GM12872 (cell line): ENCODE measurements around the gene EARS2.

Experiments used
- TF ChIP-seq, protein P1 (sequence below): IDR thresholded peaks from 3 replicates; pipeline ENCODE4 v1.5.1; 2011; ENCODE audit warnings: low read depth, mild to moderate bottlenecking, low read length, moderate library complexity; ENCODE audit not compliant: insufficient read depth

EARS2 gene

DNA sequence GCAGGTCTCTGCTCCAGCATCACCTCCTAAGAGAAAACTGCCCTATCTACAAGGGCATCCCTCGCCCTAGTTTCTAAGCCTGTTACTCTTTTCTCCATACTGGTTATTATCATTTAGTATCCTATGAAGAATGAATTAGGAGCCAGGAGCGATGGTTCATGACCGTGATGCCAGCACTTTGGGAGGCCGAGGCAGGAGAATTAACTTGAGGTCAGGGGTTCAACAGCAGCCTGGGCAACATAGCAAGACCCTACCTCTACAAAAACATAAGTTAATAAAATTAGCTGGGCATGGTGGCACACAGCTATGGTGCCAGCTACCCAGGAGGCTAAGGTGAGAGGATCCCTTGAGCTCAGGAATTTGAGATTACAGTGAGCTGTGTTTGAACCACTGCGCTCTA lies 7.2 kb downstream of the EARS2 start:
- TF ChIP-seq, protein P1, sequence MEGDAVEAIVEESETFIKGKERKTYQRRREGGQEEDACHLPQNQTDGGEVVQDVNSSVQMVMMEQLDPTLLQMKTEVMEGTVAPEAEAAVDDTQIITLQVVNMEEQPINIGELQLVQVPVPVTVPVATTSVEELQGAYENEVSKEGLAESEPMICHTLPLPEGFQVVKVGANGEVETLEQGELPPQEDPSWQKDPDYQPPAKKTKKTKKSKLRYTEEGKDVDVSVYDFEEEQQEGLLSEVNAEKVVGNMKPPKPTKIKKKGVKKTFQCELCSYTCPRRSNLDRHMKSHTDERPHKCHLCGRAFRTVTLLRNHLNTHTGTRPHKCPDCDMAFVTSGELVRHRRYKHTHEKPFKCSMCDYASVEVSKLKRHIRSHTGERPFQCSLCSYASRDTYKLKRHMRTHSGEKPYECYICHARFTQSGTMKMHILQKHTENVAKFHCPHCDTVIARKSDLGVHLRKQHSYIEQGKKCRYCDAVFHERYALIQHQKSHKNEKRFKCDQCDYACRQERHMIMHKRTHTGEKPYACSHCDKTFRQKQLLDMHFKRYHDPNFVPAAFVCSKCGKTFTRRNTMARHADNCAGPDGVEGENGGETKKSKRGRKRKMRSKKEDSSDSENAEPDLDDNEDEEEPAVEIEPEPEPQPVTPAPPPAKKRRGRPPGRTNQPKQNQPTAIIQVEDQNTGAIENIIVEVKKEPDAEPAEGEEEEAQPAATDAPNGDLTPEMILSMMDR, result no peak

GRCh38 chr16:23544436-23544835 lies 12.7 kb downstream of the EARS2 start:
- TF ChIP-seq, protein P1, result no peak

DNA sequence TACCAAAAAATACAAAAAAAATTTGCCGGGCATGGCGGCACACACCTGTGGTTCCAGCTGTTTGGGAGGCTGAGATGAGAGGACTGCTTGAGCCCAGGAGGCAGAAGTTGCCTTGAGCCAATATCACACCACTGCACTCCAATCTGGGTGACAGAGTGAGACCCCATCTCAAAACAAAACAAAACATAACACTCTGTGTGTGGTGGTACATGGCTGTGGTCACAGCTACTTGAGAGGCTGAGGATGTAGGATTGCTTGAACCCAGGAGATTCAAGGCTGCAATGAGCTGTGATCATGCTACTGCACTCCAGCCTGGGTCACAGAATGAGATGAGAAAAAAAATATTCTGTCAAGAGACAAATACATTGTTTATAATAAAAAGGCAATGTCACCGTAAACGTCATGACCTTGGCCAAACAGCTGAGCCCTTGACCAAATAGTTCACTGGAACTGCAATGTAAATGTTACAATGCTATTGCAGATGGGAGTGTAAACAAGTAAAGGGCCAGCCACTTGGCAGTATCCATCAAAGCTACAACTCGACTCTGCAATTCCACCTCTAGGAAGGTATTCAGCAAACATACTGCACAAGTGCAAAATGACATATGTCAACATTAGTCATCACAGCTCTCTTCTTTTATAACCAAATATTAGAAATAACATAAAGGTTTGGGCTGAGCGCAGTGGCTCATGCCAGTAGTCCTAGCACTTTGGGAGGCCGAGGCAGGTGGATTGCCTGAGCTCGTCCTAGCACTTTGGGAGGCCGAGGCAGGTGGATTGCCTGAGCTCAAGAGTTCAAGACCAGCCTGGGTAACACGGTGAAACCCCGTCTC lies 16.9 kb downstream of the EARS2 start:
- TF ChIP-seq, protein P1, result no peak

GRCh38 chr16:23538919-23539278 lies 18.3 kb downstream of the EARS2 start:
- TF ChIP-seq, protein P1, result no peak

GRCh38 chr16:23537390-23537789 lies 19.8 kb downstream of the EARS2 start:
- TF ChIP-seq, protein P1, result no peak

- TF ChIP-seq, protein P1, result no peak
Measured at GRCh38 chr16:23535901-23536300, 21.2 kb downstream of the EARS2 start.

GRCh38 chr16:23534868-23535860 lies 22.0 kb downstream of the EARS2 start:
- TF ChIP-seq, protein P1, result no peak
